ENCODE results near the gene UBAP1L.

UBAP1L gene

GRCh38 chr15:65056868-65057548, 58.0 kb downstream of the UBAP1L start:
- no peak for DNase-seq (ENCODE audit: extremely low read depth, low read depth)
- H3K4me3 ChIP-seq (replicated peaks; ENCODE audit: low read depth, low read length): no peak overlapping the region
- TF ChIP-seq CTCF (IDR thresholded peaks at IDR 0.05; ENCODE audit: low read depth, low read length, missing control alignments): no peak

DNA sequence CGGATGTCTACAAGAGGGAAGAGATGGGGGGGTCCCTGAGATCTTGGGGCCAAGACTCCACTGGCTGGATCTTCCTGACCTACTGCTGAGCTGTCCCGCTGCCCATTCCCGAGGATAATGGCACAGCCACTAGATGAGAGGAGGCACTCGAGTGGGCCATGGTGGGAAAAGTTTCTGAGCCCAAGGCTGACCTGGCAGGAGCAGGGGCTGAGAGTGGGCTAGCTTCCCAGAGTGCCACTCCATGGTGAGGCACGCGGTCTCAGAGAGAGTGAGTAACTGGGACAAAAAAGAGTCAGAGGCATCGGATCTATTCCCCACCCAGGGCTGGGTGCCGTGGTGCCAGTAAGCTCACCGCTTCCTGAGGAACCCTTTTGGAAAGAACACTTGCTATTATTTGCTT, 58.9 kb downstream of the UBAP1L start:
- H3K4me3 ChIP-seq (replicated peaks; ENCODE audit: low read depth, low read length): no peak overlapping the region
- DNase-seq (ENCODE audit: extremely low read depth, low read depth): no peak
- no peak for TF ChIP-seq CTCF (IDR thresholded peaks at IDR 0.05; ENCODE audit: low read depth, low read length, missing control alignments)

- H3K4me3 ChIP-seq (replicated peaks; ENCODE audit: low read depth, low read length): no peak overlapping the region
- DNase-seq (ENCODE audit: extremely low read depth, low read depth): no peak
- TF ChIP-seq CTCF (IDR thresholded peaks at IDR 0.05; ENCODE audit: low read depth, low read length, missing control alignments): no peak
Measured at GRCh38 chr15:65055201-65055870, 59.7 kb downstream of the UBAP1L start.

- DNase-seq (ENCODE audit: extremely low read depth, low read depth): peak; percentile 41
- TF ChIP-seq CTCF (IDR thresholded peaks at IDR 0.05; ENCODE audit: low read depth, low read length, missing control alignments): peak; percentile 95
- no peak overlapping the region for H3K4me3 ChIP-seq (replicated peaks; ENCODE audit: low read depth, low read length)
Measured at GRCh38 chr15:65054333-65055200, 60.4 kb downstream of the UBAP1L start.

DNA sequence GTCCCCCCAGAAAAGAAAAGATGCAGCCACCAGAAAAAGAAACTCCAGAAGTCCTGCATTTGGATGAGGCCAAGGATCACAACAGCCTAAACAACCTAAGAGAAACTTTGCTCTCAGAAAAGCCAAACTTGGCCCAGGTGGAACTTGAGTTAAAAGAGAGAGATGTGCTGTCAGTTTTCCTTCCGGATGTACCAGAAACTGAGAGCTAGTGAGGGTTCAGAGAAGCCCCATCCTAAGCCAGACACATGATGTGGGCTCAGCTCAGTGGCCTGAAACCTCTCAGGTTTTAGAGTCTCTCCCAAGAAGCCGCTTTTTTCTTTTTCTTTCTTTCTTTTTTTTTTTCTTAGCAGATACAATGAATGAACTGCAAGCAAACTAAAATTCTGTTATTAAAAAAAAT, 62.0 kb downstream of the UBAP1L start:
- no peak for DNase-seq (ENCODE audit: extremely low read depth, low read depth)
- no peak for TF ChIP-seq CTCF (IDR thresholded peaks at IDR 0.05; ENCODE audit: low read depth, low read length, missing control alignments)
- H3K4me3 ChIP-seq (replicated peaks; ENCODE audit: low read depth, low read length): no peak overlapping the region

GRCh38 chr15:65051266-65051665, 63.7 kb downstream of the UBAP1L start:
- no peak for DNase-seq (ENCODE audit: extremely low read depth, low read depth)
- no peak for TF ChIP-seq CTCF (IDR thresholded peaks at IDR 0.05; ENCODE audit: low read depth, low read length, missing control alignments)
- no peak overlapping the region for H3K4me3 ChIP-seq (replicated peaks; ENCODE audit: low read depth, low read length)
